Right kidney (tissue), 9 donors: ENCODE measurements around the gene SMARCE1.

Experiments used
- DNase-seq: peaks from one replicate; pipeline ENCODE4 v3.0.0-alpha.2; 2016
- long read RNA-seq, 8 donors: transcript quantifications; one replicate each; lab custom pipeline, GENCODE V29; 2026

Gene SMARCE1
- long read RNA-seq, donor 1, full-length matches to known transcripts, result 149 of 167 reads
- long read RNA-seq, donor 1, partial matches to known transcripts, result 18 of 167 reads
- long read RNA-seq, donor 1, other reads (novel, unspliced or antisense), result 0 of 167 reads
- long read RNA-seq, donor 2, full-length matches to known transcripts, result 121 of 127 reads
- long read RNA-seq, donor 2, partial matches to known transcripts, result 6 of 127 reads
- long read RNA-seq, donor 2, other reads (novel, unspliced or antisense), result 0 of 127 reads
- long read RNA-seq, donor 3, full-length matches to known transcripts, result 82 of 91 reads
- long read RNA-seq, donor 3, partial matches to known transcripts, result 9 of 91 reads
- long read RNA-seq, donor 3, other reads (novel, unspliced or antisense), result 0 of 91 reads
- long read RNA-seq, donor 4, full-length matches to known transcripts, result 180 of 235 reads
- long read RNA-seq, donor 4, partial matches to known transcripts, result 55 of 235 reads
- long read RNA-seq, donor 4, other reads (novel, unspliced or antisense), result 0 of 235 reads
- long read RNA-seq, donor 5, full-length matches to known transcripts, result 140 of 152 reads
- long read RNA-seq, donor 5, partial matches to known transcripts, result 12 of 152 reads
- long read RNA-seq, donor 5, other reads (novel, unspliced or antisense), result 0 of 152 reads
- long read RNA-seq, donor 6, full-length matches to known transcripts, result 132 of 161 reads
- long read RNA-seq, donor 6, partial matches to known transcripts, result 29 of 161 reads
- long read RNA-seq, donor 6, other reads (novel, unspliced or antisense), result 0 of 161 reads
- long read RNA-seq, donor 7, result 0 reads
- long read RNA-seq, donor 8, full-length matches to known transcripts, result 126 of 145 reads
- long read RNA-seq, donor 8, partial matches to known transcripts, result 19 of 145 reads
- long read RNA-seq, donor 8, other reads (novel, unspliced or antisense), result 0 of 145 reads

- peak; percentile 98 for DNase-seq
Observed at GRCh38 chr17:40647624-40648383, at the start of gene SMARCE1. Gene SMARCE1, minus strand, starts transcription at chr17:40647818. Its CDS starts 2,016 bp downstream, at chr17:40645802.

- no peak for DNase-seq
Observed at GRCh38 chr17:40697297-40697696, 49.7 kb upstream of the SMARCE1 start.

- DNase-seq, result no peak
Observed at GRCh38 chr17:40696651-40697072, 49.0 kb upstream of the SMARCE1 start.

GRCh38 chr17:40695874-40696472 lies 48.4 kb upstream of the SMARCE1 start:
- DNase-seq, result no peak

- no peak for DNase-seq
Observed at GRCh38 chr17:40694584-40694983, 47.0 kb upstream of the SMARCE1 start.

GRCh38 chr17:40687106-40687505 lies 39.5 kb upstream of the SMARCE1 start:
- DNase-seq, result no peak

GRCh38 chr17:40686192-40686591 lies 38.6 kb upstream of the SMARCE1 start:
- DNase-seq, result no peak

GRCh38 chr17:40680998-40681397 lies 33.4 kb upstream of the SMARCE1 start:
- DNase-seq, result no peak

- no peak for DNase-seq
Observed at GRCh38 chr17:40679523-40679907, 31.9 kb upstream of the SMARCE1 start.

GRCh38 chr17:40678902-40679522 lies 31.4 kb upstream of the SMARCE1 start:
- no peak for DNase-seq

GRCh38 chr17:40675905-40676304 lies 28.3 kb upstream of the SMARCE1 start:
- no peak for DNase-seq

- DNase-seq, result no peak
Observed at GRCh38 chr17:40672654-40673053, 25.0 kb upstream of the SMARCE1 start.

GRCh38 chr17:40671282-40671681 lies 23.7 kb upstream of the SMARCE1 start:
- DNase-seq, result no peak

- no peak for DNase-seq
Observed at GRCh38 chr17:40666331-40666730, 18.7 kb upstream of the SMARCE1 start.

GRCh38 chr17:40664582-40665333 lies 17.1 kb upstream of the SMARCE1 start, which contains the start of gene KRT222:
Gene KRT222, minus strand, starts transcription at chr17:40665177. Its CDS starts 78 bp downstream, at chr17:40665099.
- no peak for DNase-seq

GRCh38 chr17:40663252-40663651 lies 15.6 kb upstream of the SMARCE1 start:
- no peak for DNase-seq

GRCh38 chr17:40659911-40660310 lies 12.3 kb upstream of the SMARCE1 start:
- no peak for DNase-seq

- no peak for DNase-seq
Observed at GRCh38 chr17:40658396-40658795, 10.8 kb upstream of the SMARCE1 start.

GRCh38 chr17:40651939-40652338 lies 4.3 kb upstream of the SMARCE1 start:
- no peak for DNase-seq

GRCh38 chr17:40648384-40648968 lies 858 bp upstream of the SMARCE1 start:
- DNase-seq, result no peak
